ENCODE results near the gene MAT2A.
A peak's percentile ranks its signal among the peaks of the same experiment; 100 is the strongest.
"Not testable (repeated sequence)": the region's sequence is repeated elsewhere in the genome, so short reads cannot be mapped to it uniquely, and the experiment has no call there.

MAT2A gene

GRCh38 chr2:85553184-85553583 is 14.2 kb downstream of the MAT2A start:
- Histone ChIP-seq H3K4me3 (ENCODE audit: low read length) (no peak overlapping the region), H3K36me3 (ENCODE audit: control insufficient read depth, insufficient read depth, low read length) (peaks cover 18% of the 10 kb centered on the region), H3K4me1 (ENCODE audit: control insufficient read depth, insufficient read depth, low read length) (peaks cover 9% of the 10 kb centered on the region), H3K27me3 (ENCODE audit: control insufficient read depth, insufficient read depth, low read length) (no peaks in the 10 kb centered on the region), H3K9me3 (ENCODE audit: control insufficient read depth, low read length) (no peaks in the 10 kb centered on the region), H3K9ac (ENCODE audit: low read length) (no peak overlapping the region)

GRCh38 chr2:85554980-85555612 is 16.1 kb downstream of the MAT2A start:
- Histone ChIP-seq H3K9me3 (ENCODE audit: control insufficient read depth, low read length) (no peaks in the 10 kb centered on the region), H3K4me3 (ENCODE audit: low read length) (no peak overlapping the region), H3K9ac (ENCODE audit: low read length) (no peak overlapping the region), H3K27me3 (ENCODE audit: control insufficient read depth, insufficient read depth, low read length) (no peaks in the 10 kb centered on the region), H3K4me1 (ENCODE audit: control insufficient read depth, insufficient read depth, low read length) (peaks cover 14% of the 10 kb centered on the region), H3K36me3 (ENCODE audit: control insufficient read depth, insufficient read depth, low read length) (peaks cover 18% of the 10 kb centered on the region)

- no peaks in the 10 kb centered on the region for H3K27me3 ChIP-seq (ENCODE audit: control insufficient read depth, insufficient read depth, low read length)
- peaks cover 13% of the 10 kb centered on the region for H3K4me1 ChIP-seq (ENCODE audit: control insufficient read depth, insufficient read depth, low read length)
- peaks cover 18% of the 10 kb centered on the region for H3K36me3 ChIP-seq (ENCODE audit: control insufficient read depth, insufficient read depth, low read length)
- no peaks in the 10 kb centered on the region for H3K9me3 ChIP-seq (ENCODE audit: control insufficient read depth, low read length)
- H3K9ac ChIP-seq (ENCODE audit: low read length) = no peak overlapping the region
- H3K4me3 ChIP-seq (ENCODE audit: low read length) = no peak overlapping the region
These were observed 18.2 kb downstream of the MAT2A start for GRCh38 chr2:85557130-85557529.

GRCh38 chr2:85558160-85558559 is 19.2 kb downstream of the MAT2A start:
- H3K9me3 ChIP-seq (ENCODE audit: control insufficient read depth, low read length) = no peaks in the 10 kb centered on the region
- H3K4me3 ChIP-seq (ENCODE audit: low read length) = no peak overlapping the region
- no peak overlapping the region for H3K9ac ChIP-seq (ENCODE audit: low read length)
- H3K4me1 ChIP-seq (ENCODE audit: control insufficient read depth, insufficient read depth, low read length) = peaks cover 8% of the 10 kb centered on the region
- H3K36me3 ChIP-seq (ENCODE audit: control insufficient read depth, insufficient read depth, low read length) = peaks cover 12% of the 10 kb centered on the region
- H3K27me3 ChIP-seq (ENCODE audit: control insufficient read depth, insufficient read depth, low read length) = no peaks in the 10 kb centered on the region

- not testable (repeated sequence) for H3K36me3 ChIP-seq (ENCODE audit: control insufficient read depth, insufficient read depth, low read length); H3K4me1 ChIP-seq (ENCODE audit: control insufficient read depth, insufficient read depth, low read length); H3K9me3 ChIP-seq (ENCODE audit: control insufficient read depth, low read length); H3K27me3 ChIP-seq (ENCODE audit: control insufficient read depth, insufficient read depth, low read length)
- peak overlapping the region; percentile 91 for H3K9ac ChIP-seq (ENCODE audit: low read length)
- peak overlapping the region; percentile 99 for H3K4me3 ChIP-seq (ENCODE audit: low read length)
These were observed 21.4 kb downstream of the MAT2A start for GRCh38 chr2:85560403-85560726.

GRCh38 chr2:85560812-85561279 is 21.9 kb downstream of the MAT2A start:
- Histone ChIP-seq H3K9ac (ENCODE audit: low read length) (peak overlapping the region; percentile 91), H3K36me3 (ENCODE audit: control insufficient read depth, insufficient read depth, low read length) (peaks cover 8% of the 10 kb centered on the region), H3K9me3 (ENCODE audit: control insufficient read depth, low read length) (no peaks in the 10 kb centered on the region), H3K27me3 (ENCODE audit: control insufficient read depth, insufficient read depth, low read length) (no peaks in the 10 kb centered on the region), H3K4me3 (ENCODE audit: low read length) (peak overlapping the region; percentile 99), H3K4me1 (ENCODE audit: control insufficient read depth, insufficient read depth, low read length) (peaks cover 8% of the 10 kb centered on the region)

GRCh38 chr2:85561280-85562212 is 22.6 kb downstream of the MAT2A start, which contains the start of gene GGCX:
TSS of gene GGCX (minus strand) at chr2:85561493. CDS start at chr2:85561428, 65 bp downstream.
- Histone ChIP-seq H3K4me1 (ENCODE audit: control insufficient read depth, insufficient read depth, low read length) (peaks cover 8% of the 10 kb centered on the region), H3K9ac (ENCODE audit: low read length) (peak within 1 kb of the TSS; percentile 91), H3K9me3 (ENCODE audit: control insufficient read depth, low read length) (no peaks in the 10 kb centered on the region), H3K4me3 (ENCODE audit: low read length) (peak within 1 kb of the TSS; percentile 99), H3K36me3 (ENCODE audit: control insufficient read depth, insufficient read depth, low read length) (peaks cover 5% of the 10 kb centered on the region), H3K27me3 (ENCODE audit: control insufficient read depth, insufficient read depth, low read length) (no peaks in the 10 kb centered on the region)

GRCh38 chr2:85564144-85564563 is 25.2 kb downstream of the MAT2A start:
- Histone ChIP-seq H3K9me3 (ENCODE audit: control insufficient read depth, low read length) (no peaks in the 10 kb centered on the region), H3K27me3 (ENCODE audit: control insufficient read depth, insufficient read depth, low read length) (no peaks in the 10 kb centered on the region), H3K36me3 (ENCODE audit: control insufficient read depth, insufficient read depth, low read length) (no peaks in the 10 kb centered on the region), H3K9ac (ENCODE audit: low read length) (no peak overlapping the region), H3K4me3 (ENCODE audit: low read length) (no peak overlapping the region), H3K4me1 (ENCODE audit: control insufficient read depth, insufficient read depth, low read length) (peaks cover 8% of the 10 kb centered on the region)

- Histone ChIP-seq H3K27me3 (ENCODE audit: control insufficient read depth, insufficient read depth, low read length) (no peaks in the 10 kb centered on the region), H3K9me3 (ENCODE audit: control insufficient read depth, low read length) (no peaks in the 10 kb centered on the region), H3K9ac (ENCODE audit: low read length) (no peak overlapping the region), H3K36me3 (ENCODE audit: control insufficient read depth, insufficient read depth, low read length) (no peaks in the 10 kb centered on the region), H3K4me1 (ENCODE audit: control insufficient read depth, insufficient read depth, low read length) (no peaks in the 10 kb centered on the region), H3K4me3 (ENCODE audit: low read length) (no peak overlapping the region)
These were observed 27.3 kb downstream of the MAT2A start for GRCh38 chr2:85566265-85566664.

GRCh38 chr2:85575739-85576138 is 36.8 kb downstream of the MAT2A start:
- Histone ChIP-seq H3K4me3 (ENCODE audit: low read length) (no peak overlapping the region), H3K9me3 (ENCODE audit: control insufficient read depth, low read length) (no peaks in the 10 kb centered on the region), H3K9ac (ENCODE audit: low read length) (no peak overlapping the region), H3K27me3 (ENCODE audit: control insufficient read depth, insufficient read depth, low read length) (no peaks in the 10 kb centered on the region), H3K36me3 (ENCODE audit: control insufficient read depth, insufficient read depth, low read length) (no peaks in the 10 kb centered on the region), H3K4me1 (ENCODE audit: control insufficient read depth, insufficient read depth, low read length) (peaks cover 33% of the 10 kb centered on the region)

GRCh38 chr2:85577063-85577385 is 38.1 kb downstream of the MAT2A start:
- peak overlapping the region; percentile 99 for H3K9ac ChIP-seq (ENCODE audit: low read length)
- H3K4me1 ChIP-seq (ENCODE audit: control insufficient read depth, insufficient read depth, low read length) = peaks cover 33% of the 10 kb centered on the region
- H3K36me3 ChIP-seq (ENCODE audit: control insufficient read depth, insufficient read depth, low read length) = no peaks in the 10 kb centered on the region
- no peaks in the 10 kb centered on the region for H3K9me3 ChIP-seq (ENCODE audit: control insufficient read depth, low read length)
- no peaks in the 10 kb centered on the region for H3K27me3 ChIP-seq (ENCODE audit: control insufficient read depth, insufficient read depth, low read length)
- H3K4me3 ChIP-seq (ENCODE audit: low read length) = peak overlapping the region; percentile 85

Measured in mucosa of stomach (tissue), 1 donor.